HG02943 (cell line): ENCODE results near the gene C20orf202.

Experiments used
- ATAC-seq: cut with Tn5 transposase; IDR thresholded peaks from one replicate; pipeline ENCODE4 v1.9.1; 2021; ENCODE audit warnings: mild to moderate bottlenecking, low read depth, moderate library complexity; ENCODE audit not compliant: unreplicated experiment

Gene C20orf202

GRCh38 chr20:1184260-1184637 lies 19.0 kb upstream of the C20orf202 start:
- no peak for ATAC-seq

- no peak for ATAC-seq
Measured at GRCh38 chr20:1184638-1185315, 18.5 kb upstream of the C20orf202 start, which contains the start of gene TMEM74B. TMEM74B (minus strand) TSS chr20:1184981; CDS start chr20:1183801, 1,180 bp downstream.

DNA sequence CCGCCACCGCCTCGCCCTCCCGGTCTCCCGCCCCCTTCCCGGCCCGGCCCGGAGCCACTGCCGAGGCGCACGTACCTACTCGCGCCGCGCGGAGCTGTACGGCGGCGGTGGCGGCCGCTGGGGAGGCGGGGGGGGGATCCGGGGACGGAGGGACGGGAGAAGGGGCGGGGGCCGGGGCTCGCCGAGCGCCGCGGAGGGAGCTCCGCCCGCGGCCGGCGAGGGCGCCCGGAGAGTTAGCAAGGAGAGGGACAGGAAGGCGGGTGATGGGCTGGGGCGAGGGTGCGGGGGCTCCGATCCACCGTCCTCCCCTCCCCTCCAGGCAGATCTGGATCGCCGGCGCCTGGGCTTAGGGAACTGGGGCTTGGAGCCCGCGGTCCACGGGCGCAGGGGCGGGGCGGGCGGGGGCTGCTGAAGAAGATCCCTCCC lies 17.9 kb upstream of the C20orf202 start:
- no peak for ATAC-seq

DNA sequence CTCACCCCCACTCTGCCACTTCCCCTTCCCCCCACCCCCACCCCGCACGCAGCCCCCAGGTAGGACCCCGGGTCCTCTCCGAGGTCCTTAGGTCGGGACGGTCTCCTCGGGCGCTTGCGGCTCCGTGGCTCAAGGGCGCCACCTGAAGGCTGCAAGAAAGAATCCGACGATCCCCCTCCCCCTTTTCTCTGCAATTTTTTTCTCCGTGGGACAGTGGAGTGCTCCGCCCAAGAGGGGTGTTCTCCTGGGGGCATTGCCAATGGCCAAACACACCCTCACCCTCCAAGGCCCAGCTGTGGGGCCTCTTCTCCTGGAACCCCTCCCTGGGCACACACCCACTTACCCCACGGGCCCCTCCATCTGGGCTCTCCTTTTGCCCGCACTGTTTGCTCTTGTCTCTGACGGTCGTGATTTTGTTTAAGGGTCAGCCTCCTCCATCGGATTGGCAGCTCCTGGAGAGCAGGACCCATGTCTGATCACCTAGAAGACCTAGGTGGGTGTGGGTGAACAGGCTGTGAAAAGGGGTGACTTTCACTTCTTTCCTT lies 17.4 kb upstream of the C20orf202 start:
- ATAC-seq, result no peak

- ATAC-seq, result no peak
Measured at GRCh38 chr20:1186367-1186991, 16.8 kb upstream of the C20orf202 start.

DNA sequence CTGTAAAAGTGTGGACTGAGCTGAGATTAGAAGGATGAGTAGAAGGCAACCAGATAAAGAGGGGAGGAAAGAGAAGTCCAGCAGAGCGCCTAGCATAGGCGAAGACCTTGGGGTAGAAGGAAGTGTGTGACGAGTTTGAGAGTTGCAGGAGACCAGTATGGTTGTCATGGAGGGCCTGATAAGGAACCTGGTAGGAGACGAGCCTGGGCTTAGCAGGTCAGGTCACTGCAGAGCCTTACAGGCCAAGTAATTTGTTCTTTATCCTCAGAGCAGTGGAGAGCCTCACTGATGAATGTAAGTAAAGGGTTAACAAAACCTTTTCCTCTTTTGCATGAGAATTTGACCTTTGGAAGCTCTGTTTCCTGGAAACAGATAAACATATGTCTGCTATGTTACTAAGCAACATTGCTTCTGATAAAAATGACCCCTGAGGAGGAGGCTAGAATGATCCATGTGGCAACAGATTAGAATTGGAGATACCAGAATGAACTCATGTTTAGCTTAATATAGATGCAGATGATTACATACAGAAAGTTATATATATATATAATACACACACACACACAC lies 15.6 kb upstream of the C20orf202 start:
- ATAC-seq, result no peak

GRCh38 chr20:1188347-1188746 lies 14.9 kb upstream of the C20orf202 start:
- no peak for ATAC-seq

DNA sequence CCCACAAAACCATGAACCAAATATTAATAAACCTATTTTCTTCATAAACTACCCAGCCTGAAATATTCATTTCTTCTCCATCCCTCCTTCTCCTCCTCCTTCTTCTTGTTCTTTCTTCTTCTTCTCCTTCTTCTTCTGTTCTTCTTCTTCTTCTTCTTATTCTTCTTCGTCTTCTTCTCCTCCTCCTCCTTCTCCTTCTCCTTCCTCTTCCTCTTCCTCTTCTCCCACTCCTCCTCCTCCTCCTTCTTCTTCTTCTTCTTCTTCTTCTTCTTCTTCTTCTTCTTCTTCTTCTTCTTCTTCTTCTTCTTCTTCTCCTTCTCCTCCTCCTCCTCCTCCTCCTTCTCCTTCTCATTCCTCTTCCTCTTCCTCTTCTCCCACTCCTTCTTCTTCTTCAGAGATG lies 13.4 kb upstream of the C20orf202 start:
- no peak for ATAC-seq

DNA sequence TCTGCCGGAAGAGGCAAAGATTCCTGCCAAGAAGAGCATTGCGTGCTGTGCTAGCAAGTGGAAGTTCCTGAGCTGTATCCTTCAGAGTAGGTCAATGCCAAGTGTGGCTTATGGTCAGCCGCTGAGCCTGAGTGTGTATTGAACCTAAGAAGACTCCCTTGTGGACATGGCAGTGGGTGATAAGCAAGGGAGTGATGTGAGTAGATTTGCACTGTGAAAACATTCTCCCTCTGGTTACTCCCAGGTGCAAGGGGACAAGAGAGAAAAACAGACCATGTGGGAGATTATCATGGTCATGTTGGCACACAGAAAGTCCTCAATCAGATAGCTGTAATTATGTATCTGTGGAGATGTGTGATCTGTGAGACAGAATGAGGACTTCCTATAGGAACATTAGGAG lies 12.4 kb upstream of the C20orf202 start:
- ATAC-seq, result no peak

DNA sequence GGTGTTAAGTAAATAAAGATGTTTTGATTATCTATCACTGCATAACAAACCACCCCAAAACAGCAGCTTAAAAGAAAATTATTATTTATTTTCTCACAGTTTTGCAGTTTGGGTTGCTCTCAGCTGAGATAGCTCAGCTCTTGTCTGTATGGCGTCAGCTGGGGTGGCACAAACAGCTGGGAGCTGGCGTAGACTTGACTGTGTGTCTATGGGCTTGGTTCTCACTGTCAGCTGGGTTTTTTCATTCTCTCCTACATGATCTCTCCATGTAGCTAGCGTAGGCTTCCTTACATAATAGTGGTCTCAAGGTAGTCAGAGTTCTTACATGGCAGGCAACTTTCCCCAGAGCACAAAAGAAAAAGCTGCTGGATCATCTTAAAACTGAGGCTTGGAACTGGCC lies 12.0 kb upstream of the C20orf202 start:
- no peak for ATAC-seq

DNA sequence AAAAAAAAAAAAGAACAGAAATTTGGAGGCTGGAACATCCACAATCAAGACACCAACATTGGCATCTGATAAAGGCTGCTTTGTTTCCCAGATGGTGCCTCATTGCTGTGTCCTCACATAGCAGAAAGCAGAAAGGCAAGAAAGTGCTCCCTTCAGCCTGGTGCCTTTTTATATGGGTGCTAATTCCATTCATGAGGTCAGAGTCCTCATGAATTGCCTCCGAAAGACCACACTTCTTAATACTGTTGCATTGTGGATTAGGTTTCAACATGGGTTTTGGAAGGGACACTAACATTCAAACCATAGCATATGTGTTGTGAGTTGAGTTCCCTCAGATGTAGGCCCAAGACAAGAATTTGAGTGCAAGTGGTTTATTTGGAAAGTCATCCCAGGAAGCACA lies 8.0 kb upstream of the C20orf202 start:
- no peak for ATAC-seq

DNA sequence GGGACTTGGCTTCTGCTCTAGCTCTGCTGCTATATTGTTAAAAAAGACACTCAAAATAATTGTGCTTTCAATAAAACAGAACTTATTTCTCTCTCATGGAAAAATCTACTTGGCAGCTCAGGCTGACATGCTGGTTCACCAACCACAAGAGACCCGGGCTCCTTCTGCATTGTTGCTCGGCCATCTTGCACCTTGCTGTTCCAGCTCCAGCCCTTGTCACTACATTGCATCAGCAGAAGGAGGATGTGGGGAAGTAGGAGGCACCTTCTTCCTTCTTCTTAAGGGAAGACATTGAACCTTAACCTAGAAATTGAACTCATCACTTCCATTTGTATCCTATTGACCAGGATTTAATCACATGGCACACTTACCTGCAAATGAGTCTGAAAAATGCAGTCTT lies 6.6 kb upstream of the C20orf202 start:
- no peak for ATAC-seq

- no peak for ATAC-seq
Measured at GRCh38 chr20:1197801-1198200, 5.5 kb upstream of the C20orf202 start.

- no peak for ATAC-seq
Measured at GRCh38 chr20:1198751-1199150, 4.5 kb upstream of the C20orf202 start.

GRCh38 chr20:1199212-1199873 lies 3.9 kb upstream of the C20orf202 start:
- ATAC-seq, result no peak

DNA sequence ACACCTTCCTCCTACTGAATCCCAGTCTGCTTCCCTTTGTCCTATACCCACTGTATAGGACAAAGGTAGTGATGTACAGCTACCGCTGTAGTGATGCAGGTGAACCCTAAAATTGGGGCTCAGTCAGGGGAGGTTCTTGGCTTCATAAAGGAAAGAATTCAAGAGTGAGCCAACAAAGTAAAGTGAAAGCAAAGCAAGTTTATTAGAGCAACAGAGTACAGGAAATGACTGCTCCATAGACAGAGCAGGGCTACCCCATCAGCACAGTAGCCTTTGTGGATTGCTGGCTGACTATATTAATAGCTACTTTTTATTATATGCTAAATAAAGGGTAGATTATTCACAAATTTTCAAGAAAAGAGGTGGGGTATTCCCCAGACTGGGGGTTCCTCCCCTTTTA lies 3.3 kb upstream of the C20orf202 start:
- no peak for ATAC-seq

DNA sequence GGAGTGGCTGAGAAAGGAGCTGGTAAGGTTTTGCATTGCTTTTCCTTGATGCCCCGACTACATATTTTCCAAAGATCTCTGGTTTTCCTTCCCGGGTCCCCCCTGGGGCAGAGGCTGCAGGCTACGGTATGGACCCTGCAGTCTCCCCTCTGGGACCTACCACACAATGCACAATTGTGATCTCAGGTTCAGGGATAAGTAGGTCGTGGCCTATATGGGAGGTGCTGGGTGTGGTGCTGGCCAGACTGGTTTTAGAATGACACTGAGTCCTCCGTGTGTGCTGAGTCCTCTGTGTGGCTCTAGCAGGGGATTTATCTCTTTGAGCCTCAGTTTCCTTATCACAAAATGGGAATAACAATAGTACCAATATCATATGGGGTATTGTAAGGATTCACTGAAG lies 376 bp downstream of the C20orf202 start:
- no peak for ATAC-seq

- no peak for ATAC-seq
Measured at GRCh38 chr20:1204113-1204512, 859 bp downstream of the C20orf202 start.

DNA sequence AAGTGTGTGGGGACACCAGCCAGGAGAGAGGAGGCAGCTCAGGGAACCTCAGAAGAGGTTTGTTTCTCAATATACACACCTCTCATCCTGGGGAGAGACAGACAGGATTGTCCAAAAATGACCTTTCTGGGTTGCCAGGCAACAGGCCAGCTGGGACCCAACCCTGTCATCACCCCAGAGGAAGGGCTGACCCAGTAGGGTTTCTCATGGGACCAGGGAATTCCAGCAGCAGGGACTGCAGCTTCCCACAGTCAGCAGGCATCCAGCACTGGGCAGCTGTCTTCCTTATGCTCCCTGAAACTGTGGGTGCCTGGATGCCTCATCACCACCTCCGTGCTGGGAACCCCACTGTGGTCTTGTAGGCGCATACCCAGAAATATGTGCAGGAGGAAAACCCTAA lies 1.3 kb downstream of the C20orf202 start:
- ATAC-seq, result no peak

DNA sequence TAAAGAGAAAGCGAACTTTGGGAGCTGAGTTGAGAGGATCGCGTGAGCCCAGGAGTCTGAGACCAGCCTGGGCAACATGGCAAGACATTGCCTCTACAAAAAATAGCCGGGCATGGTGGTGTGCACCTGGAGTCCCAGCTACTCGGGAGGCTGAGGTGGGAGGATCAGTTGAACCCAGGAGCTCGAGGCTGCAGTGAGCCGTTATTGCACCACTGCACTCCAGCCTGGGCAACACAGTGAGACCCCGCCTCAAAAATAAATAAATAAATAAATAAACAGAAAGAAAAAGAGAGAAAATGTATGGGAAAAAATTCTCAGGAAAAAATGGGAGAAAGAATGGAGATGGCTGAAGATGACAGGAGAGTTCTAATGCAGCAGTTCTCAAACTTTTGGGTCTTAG lies 2.5 kb downstream of the C20orf202 start:
- no peak for ATAC-seq
